ENCODE measurements around the gene OR4Q3. TPM values are rescaled to one million over a fixed set of nuclear protein-coding genes. Genes with fewer than 3 reads are reported as not detected.
A peak's percentile ranks its signal among the peaks of the same experiment; 100 is the strongest.
"Not testable (repeated sequence)": the region's sequence is repeated elsewhere in the genome, so short reads cannot be mapped to it uniquely, and the experiment has no call there.

The OR4Q3 gene
- total and polyA plus RNA-seq, 2 experiments from 2014 or later: not detected

DNA sequence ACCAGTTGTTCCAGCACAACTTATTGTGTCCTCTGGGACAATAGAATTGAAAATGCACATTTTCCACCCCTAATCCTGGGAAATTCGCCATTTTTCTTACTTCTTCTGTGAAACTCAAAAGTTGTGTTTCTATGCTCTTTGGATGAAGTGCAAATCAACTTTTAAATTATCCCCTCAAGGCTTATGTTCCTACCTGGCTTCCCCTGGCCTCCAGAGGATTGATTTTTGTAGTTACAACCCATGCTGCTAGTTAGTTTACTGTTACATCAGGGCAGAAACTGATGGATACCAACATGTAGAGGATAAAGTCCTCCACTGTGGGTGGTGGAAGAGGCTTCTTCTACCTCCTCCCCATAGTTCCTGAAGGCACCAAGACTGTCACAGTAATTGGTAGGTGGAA lies 29.8 kb downstream of the OR4Q3 start, which contains the start of gene OR4M1:
TSS of gene OR4M1 (plus strand) at position 301 of the 400 bp plus-strand sequence. CDS start 6,819 bp downstream, outside the sequence.
- peaks cover 25% of the 10 kb centered on the region for H3K36me3 ChIP-seq (ENCODE audit: insufficient read depth)
- peaks cover 52% of the 10 kb centered on the region for H3K36me3 Mint-ChIP-seq (ENCODE audit: low read depth)
- H3K27me3 Mint-ChIP-seq (ENCODE audit: insufficient read depth, low read depth, poor library complexity); H3K27ac ChIP-seq (ENCODE audit: low read depth); H3K4me2 ChIP-seq; H3K27me3 ChIP-seq (ENCODE audit: insufficient read depth); H3K4me3 ChIP-seq; H3F3A ChIP-seq (replicated peaks; ENCODE audit: low read depth); H3K27ac Mint-ChIP-seq; H4K20me1 ChIP-seq (replicated peaks; ENCODE audit: insufficient read depth); H2AFZ ChIP-seq; H3K4me3 Mint-ChIP-seq; H3K4me1 ChIP-seq (ENCODE audit: insufficient read depth); H3K79me2 ChIP-seq (replicated peaks; ENCODE audit: insufficient read depth); H3K4me1 Mint-ChIP-seq; ATAC-seq; H3K9me2 ChIP-seq (ENCODE audit: insufficient read depth); DNase-seq (ENCODE audit: low spot score): not testable (repeated sequence)
- peaks cover 48% of the 10 kb centered on the region; the same call in 2 of the 3 replicates for H3K9me3 Mint-ChIP-seq

DNA sequence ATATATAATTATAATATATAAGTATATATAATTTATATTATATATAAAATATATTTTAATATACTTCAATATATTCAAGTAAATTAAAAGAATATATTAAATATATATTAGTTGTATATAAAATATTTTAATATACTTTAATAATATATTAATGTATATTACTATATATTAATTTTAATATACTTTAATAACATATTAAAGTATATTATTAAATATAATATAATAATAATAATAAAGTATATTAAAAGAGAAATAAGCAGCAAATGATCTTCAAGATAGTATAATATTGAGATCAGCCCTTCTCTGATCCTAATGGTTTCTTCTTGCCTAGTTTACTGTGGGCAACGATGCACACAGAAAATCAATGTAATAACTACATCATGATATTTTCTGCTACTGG lies 32.2 kb downstream of the OR4Q3 start:
- Mint-ChIP-seq H3K27me3 (ENCODE audit: insufficient read depth, low read depth, poor library complexity) (peaks cover 6% of the 10 kb centered on the region), H3K4me3 (no peak overlapping the region)
- DNase-seq (ENCODE audit: low spot score): no peak

DNA sequence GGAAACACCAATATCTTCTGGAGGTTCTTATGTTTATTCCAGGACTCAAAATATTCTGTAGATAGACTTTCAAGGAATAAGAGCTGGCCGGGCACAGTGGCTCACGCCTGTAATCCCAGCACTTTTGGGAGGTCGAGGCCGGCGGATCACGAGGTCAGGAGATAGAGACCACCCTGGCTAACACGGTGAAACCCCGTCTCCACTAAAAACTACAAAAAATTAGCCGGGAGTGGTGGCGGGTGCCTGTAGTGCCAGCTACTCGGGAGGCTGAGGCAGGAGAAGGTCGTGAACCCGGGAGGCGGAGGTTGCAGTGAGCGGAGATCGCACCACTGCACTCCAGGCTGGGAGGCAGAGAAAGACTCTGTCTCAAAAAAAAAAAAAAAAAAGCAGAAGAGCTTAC lies 42.5 kb downstream of the OR4Q3 start:
- H3K27ac Mint-ChIP-seq; H3K4me3 Mint-ChIP-seq; H4K20me1 ChIP-seq (replicated peaks; ENCODE audit: insufficient read depth); H3K9me2 ChIP-seq (ENCODE audit: insufficient read depth); H3K79me2 ChIP-seq (replicated peaks; ENCODE audit: insufficient read depth); H3K4me1 Mint-ChIP-seq; H3K4me2 ChIP-seq; H3K27me3 Mint-ChIP-seq (ENCODE audit: insufficient read depth, low read depth, poor library complexity); H2AFZ ChIP-seq; H3F3A ChIP-seq (replicated peaks; ENCODE audit: low read depth); H3K27me3 ChIP-seq (ENCODE audit: insufficient read depth); ATAC-seq; H3K27ac ChIP-seq (ENCODE audit: low read depth); H3K4me1 ChIP-seq (ENCODE audit: insufficient read depth): not testable (repeated sequence)
- peaks cover 17% of the 10 kb centered on the region for H3K36me3 Mint-ChIP-seq (ENCODE audit: low read depth)
- Histone ChIP-seq H3K36me3 (ENCODE audit: insufficient read depth) (peaks cover 13% of the 10 kb centered on the region), H3K4me3 (peak overlapping the region; percentile 22; the same call in 1 of the 2 replicates)
- peaks cover 14% of the 10 kb centered on the region; the same call in 2 of the 3 replicates for H3K9me3 Mint-ChIP-seq
- peak; percentile 5 for DNase-seq (ENCODE audit: low spot score)

More for the DNA sequence above, 32.2 kb downstream of the OR4Q3 start:
- H3K36me3 ChIP-seq (ENCODE audit: insufficient read depth): peaks cover 28% of the 10 kb centered on the region
- no peaks in the 10 kb centered on the region for H3K9me2 ChIP-seq (ENCODE audit: insufficient read depth)
- no peaks in the 10 kb centered on the region for H4K20me1 ChIP-seq (replicated peaks; ENCODE audit: insufficient read depth)
- H3K4me1 ChIP-seq (ENCODE audit: insufficient read depth): no peaks in the 10 kb centered on the region
- H3F3A ChIP-seq (replicated peaks; ENCODE audit: low read depth): no peaks in the 10 kb centered on the region
- no peak overlapping the region for H3K27ac Mint-ChIP-seq
- H3K79me2 ChIP-seq (replicated peaks; ENCODE audit: insufficient read depth): no peaks in the 10 kb centered on the region
- no peak overlapping the region for H3K27ac ChIP-seq (ENCODE audit: low read depth)
- no peak overlapping the region for H3K4me3 ChIP-seq
- ATAC-seq: no peak
- TF ChIP-seq ZNF114 (CRISPR knock-in tag; IDR thresholded peaks at IDR 0.05) (no peak), STAT1 (IDR thresholded peaks at IDR 0.05; ENCODE audit: unreplicated experiment) (no peak), NANOG (IDR thresholded peaks at IDR 0.05; ENCODE audit: borderline replicate concordance) (no peak), POLR2AphosphoS5 (IDR thresholded peaks at IDR 0.05; ENCODE audit: low read depth) (no peak)
- TF ChIP-seq, protein P1, sequence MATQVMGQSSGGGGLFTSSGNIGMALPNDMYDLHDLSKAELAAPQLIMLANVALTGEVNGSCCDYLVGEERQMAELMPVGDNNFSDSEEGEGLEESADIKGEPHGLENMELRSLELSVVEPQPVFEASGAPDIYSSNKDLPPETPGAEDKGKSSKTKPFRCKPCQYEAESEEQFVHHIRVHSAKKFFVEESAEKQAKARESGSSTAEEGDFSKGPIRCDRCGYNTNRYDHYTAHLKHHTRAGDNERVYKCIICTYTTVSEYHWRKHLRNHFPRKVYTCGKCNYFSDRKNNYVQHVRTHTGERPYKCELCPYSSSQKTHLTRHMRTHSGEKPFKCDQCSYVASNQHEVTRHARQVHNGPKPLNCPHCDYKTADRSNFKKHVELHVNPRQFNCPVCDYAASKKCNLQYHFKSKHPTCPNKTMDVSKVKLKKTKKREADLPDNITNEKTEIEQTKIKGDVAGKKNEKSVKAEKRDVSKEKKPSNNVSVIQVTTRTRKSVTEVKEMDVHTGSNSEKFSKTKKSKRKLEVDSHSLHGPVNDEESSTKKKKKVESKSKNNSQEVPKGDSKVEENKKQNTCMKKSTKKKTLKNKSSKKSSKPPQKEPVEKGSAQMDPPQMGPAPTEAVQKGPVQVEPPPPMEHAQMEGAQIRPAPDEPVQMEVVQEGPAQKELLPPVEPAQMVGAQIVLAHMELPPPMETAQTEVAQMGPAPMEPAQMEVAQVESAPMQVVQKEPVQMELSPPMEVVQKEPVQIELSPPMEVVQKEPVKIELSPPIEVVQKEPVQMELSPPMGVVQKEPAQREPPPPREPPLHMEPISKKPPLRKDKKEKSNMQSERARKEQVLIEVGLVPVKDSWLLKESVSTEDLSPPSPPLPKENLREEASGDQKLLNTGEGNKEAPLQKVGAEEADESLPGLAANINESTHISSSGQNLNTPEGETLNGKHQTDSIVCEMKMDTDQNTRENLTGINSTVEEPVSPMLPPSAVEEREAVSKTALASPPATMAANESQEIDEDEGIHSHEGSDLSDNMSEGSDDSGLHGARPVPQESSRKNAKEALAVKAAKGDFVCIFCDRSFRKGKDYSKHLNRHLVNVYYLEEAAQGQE (IDR thresholded peaks at IDR 0.05; ENCODE audit: unreplicated experiment): no peak
- TF ChIP-seq, protein P2, sequence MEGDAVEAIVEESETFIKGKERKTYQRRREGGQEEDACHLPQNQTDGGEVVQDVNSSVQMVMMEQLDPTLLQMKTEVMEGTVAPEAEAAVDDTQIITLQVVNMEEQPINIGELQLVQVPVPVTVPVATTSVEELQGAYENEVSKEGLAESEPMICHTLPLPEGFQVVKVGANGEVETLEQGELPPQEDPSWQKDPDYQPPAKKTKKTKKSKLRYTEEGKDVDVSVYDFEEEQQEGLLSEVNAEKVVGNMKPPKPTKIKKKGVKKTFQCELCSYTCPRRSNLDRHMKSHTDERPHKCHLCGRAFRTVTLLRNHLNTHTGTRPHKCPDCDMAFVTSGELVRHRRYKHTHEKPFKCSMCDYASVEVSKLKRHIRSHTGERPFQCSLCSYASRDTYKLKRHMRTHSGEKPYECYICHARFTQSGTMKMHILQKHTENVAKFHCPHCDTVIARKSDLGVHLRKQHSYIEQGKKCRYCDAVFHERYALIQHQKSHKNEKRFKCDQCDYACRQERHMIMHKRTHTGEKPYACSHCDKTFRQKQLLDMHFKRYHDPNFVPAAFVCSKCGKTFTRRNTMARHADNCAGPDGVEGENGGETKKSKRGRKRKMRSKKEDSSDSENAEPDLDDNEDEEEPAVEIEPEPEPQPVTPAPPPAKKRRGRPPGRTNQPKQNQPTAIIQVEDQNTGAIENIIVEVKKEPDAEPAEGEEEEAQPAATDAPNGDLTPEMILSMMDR (conservative IDR thresholded peaks at IDR 0.05; ENCODE audit: low read depth in 2 of 2): no peak
- H3K9me3 Mint-ChIP-seq: peaks cover 71% of the 10 kb centered on the region; the same call in 2 of the 3 replicates
- H3K27me3 ChIP-seq (ENCODE audit: insufficient read depth): 0 out of 2 replicates have a peak, but pooled peaks cover 3% of the 10 kb centered on the region
- H3K36me3 Mint-ChIP-seq (ENCODE audit: low read depth): peaks cover 48% of the 10 kb centered on the region
- H3K4me1 Mint-ChIP-seq: no peaks in the 10 kb centered on the region
- no peak overlapping the region for H3K4me2 ChIP-seq
- H2AFZ ChIP-seq: no peak overlapping the region

DNA sequence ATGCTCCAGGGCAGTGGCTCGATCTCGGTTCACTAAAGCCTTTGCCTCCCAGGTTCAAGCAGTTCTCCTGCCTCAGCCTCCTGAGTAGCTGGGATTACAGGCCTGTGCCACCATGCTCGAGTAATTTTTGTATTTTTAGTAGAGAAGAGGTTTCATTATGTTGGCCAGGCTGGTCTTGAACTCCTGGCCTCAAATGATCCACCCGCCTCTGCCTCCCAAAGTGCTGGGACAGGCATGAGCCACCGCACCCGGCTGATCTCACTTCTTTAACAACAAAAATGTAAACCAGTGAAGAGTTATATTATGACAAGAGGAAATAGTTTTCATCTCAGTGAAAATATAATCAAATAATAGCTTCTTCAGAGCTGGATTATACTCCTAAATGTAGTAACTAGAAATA lies 43.9 kb downstream of the OR4Q3 start:
- not testable (repeated sequence) for DNase-seq (ENCODE audit: low spot score); H3K36me3 ChIP-seq (ENCODE audit: insufficient read depth); H4K20me1 ChIP-seq (replicated peaks; ENCODE audit: insufficient read depth); H3K79me2 ChIP-seq (replicated peaks; ENCODE audit: insufficient read depth); H3K27ac ChIP-seq (ENCODE audit: low read depth); H3K27me3 Mint-ChIP-seq (ENCODE audit: insufficient read depth, low read depth, poor library complexity); H3K27ac Mint-ChIP-seq; H3K9me3 Mint-ChIP-seq; H3K4me3 Mint-ChIP-seq; H3K4me2 ChIP-seq; H3K27me3 ChIP-seq (ENCODE audit: insufficient read depth); H3F3A ChIP-seq (replicated peaks; ENCODE audit: low read depth); H2AFZ ChIP-seq; ATAC-seq; H3K9me2 ChIP-seq (ENCODE audit: insufficient read depth); H3K4me1 Mint-ChIP-seq; H3K4me1 ChIP-seq (ENCODE audit: insufficient read depth); H3K4me3 ChIP-seq
- H3K36me3 Mint-ChIP-seq (ENCODE audit: low read depth): peaks cover 16% of the 10 kb centered on the region

All from GM23338 (cell line).